ENCODE data around the gene SLCO3A1.

SLCO3A1 gene

DNA sequence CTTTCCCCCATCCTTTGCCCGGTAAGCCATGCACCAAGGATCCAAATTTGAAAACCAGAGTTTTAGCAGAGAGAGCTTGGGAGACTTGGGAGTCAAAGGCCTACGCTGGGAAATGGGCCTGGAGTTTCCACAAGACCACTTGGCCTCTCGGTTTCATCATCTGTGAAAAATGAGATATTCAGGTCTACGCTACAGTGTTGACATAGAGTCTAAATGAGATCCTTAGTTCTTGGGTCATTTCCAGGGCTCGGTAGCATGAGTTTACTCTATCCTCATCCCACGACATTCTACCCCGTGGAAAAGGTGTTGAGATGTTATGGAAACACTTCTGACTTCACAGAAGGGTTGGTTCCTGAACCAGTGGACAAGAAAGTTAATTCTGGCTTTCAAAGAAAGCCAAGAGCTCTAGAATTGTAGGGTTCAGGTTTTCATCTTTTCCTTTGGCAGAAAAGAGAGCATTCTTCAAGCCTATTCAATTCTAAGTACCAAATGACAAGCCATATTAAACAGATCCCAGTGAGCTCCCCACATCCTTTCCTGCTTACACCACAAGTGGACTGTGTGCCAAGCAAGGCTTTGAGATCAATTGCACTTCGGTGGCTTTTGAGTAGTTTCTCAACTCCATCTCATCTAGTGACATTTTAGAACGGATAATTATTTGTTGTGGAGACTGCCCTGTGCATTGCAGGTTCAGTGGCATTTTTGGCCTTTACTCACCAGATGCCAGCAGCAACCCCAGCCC is 219.7 kb downstream of the SLCO3A1 start:
- Histone ChIP-seq H3K9me3 (ENCODE audit: control insufficient read depth in 1 of 2, low read length in 2 of 2) (no peaks in the 10 kb centered on the region), H3K4me3 (ENCODE audit: low read depth in 1 of 2, low read length in 2 of 2) (no peak overlapping the region), H3K4me1 (ENCODE audit: control insufficient read depth in 1 of 2, insufficient read depth in 2 of 2, low read length in 2 of 2) (peaks cover 0 to 12% of the 10 kb centered on the region in 2 donors), H3K9ac (ENCODE audit: low read depth in 1 of 2, low read length in 2 of 2) (no peak overlapping the region), H3K36me3 (ENCODE audit: control insufficient read depth in 1 of 2, insufficient read depth in 2 of 2, low read length in 2 of 2) (no peaks in the 10 kb centered on the region), H3K27me3 (ENCODE audit: control insufficient read depth in 1 of 2, insufficient read depth in 2 of 2, low read length in 2 of 2) (no peaks in the 10 kb centered on the region), H3K27ac (ENCODE audit: low read depth, low read length) (no peak overlapping the region)

- peaks cover 0 to 12% of the 10 kb centered on the region in 2 donors for H3K4me1 ChIP-seq (ENCODE audit: control insufficient read depth in 1 of 2, insufficient read depth in 2 of 2, low read length in 2 of 2)
Observed at GRCh38 chr15:92074101-92074500, 220.6 kb downstream of the SLCO3A1 start.

DNA sequence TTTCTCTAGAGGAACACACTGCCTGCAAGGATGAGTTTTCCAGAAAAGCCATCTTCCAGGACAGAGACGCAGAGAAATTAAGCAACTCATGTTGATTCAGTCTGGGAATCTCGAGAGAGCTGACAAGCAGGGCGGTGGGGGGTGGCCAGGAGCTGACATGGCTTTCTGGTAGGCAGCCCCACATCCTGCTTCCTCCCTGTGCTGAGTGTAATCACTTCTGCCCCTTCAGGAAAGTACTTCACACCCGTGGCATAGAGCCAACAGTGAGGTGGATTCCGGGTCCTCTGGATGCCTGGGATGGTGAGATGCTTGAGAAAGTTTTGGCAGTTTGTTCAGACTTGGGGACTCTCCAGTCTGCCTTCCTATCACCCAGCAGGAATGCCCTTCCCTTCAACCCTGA is 221.1 kb downstream of the SLCO3A1 start:
- no peaks in the 10 kb centered on the region for H3K27me3 ChIP-seq (ENCODE audit: control insufficient read depth in 1 of 2, insufficient read depth in 2 of 2, low read length in 2 of 2)
- no peak overlapping the region for H3K4me3 ChIP-seq (ENCODE audit: low read depth in 1 of 2, low read length in 2 of 2)
- H3K9ac ChIP-seq (ENCODE audit: low read depth in 1 of 2, low read length in 2 of 2): no peak overlapping the region
- peaks cover 0 to 12% of the 10 kb centered on the region in 2 donors for H3K4me1 ChIP-seq (ENCODE audit: control insufficient read depth in 1 of 2, insufficient read depth in 2 of 2, low read length in 2 of 2)
- no peak overlapping the region for H3K27ac ChIP-seq (ENCODE audit: low read depth, low read length)
- no peaks in the 10 kb centered on the region for H3K36me3 ChIP-seq (ENCODE audit: control insufficient read depth in 1 of 2, insufficient read depth in 2 of 2, low read length in 2 of 2)
- H3K9me3 ChIP-seq (ENCODE audit: control insufficient read depth in 1 of 2, low read length in 2 of 2): no peaks in the 10 kb centered on the region

More at GRCh38 chr15:92074101-92074500, 220.6 kb downstream of the SLCO3A1 start:
- H3K27me3 ChIP-seq (ENCODE audit: control insufficient read depth in 1 of 2, insufficient read depth in 2 of 2, low read length in 2 of 2): no peaks in the 10 kb centered on the region
- no peaks in the 10 kb centered on the region for H3K36me3 ChIP-seq (ENCODE audit: control insufficient read depth in 1 of 2, insufficient read depth in 2 of 2, low read length in 2 of 2)
- no peak overlapping the region for H3K9ac ChIP-seq (ENCODE audit: low read depth in 1 of 2, low read length in 2 of 2)
- H3K27ac ChIP-seq (ENCODE audit: low read depth, low read length): no peak overlapping the region
- no peak overlapping the region for H3K4me3 ChIP-seq (ENCODE audit: low read depth in 1 of 2, low read length in 2 of 2)
- no peaks in the 10 kb centered on the region for H3K9me3 ChIP-seq (ENCODE audit: control insufficient read depth in 1 of 2, low read length in 2 of 2)

- Histone ChIP-seq H3K27me3 (ENCODE audit: control insufficient read depth in 1 of 2, insufficient read depth in 2 of 2, low read length in 2 of 2) (no peaks in the 10 kb centered on the region), H3K9ac (ENCODE audit: low read depth in 1 of 2, low read length in 2 of 2) (no peak overlapping the region), H3K4me3 (ENCODE audit: low read depth in 1 of 2, low read length in 2 of 2) (no peak overlapping the region), H3K9me3 (ENCODE audit: control insufficient read depth in 1 of 2, low read length in 2 of 2) (no peaks in the 10 kb centered on the region), H3K4me1 (ENCODE audit: control insufficient read depth in 1 of 2, insufficient read depth in 2 of 2, low read length in 2 of 2) (peaks cover 0 to 11% of the 10 kb centered on the region in 2 donors), H3K27ac (ENCODE audit: low read depth, low read length) (no peak overlapping the region), H3K36me3 (ENCODE audit: control insufficient read depth in 1 of 2, insufficient read depth in 2 of 2, low read length in 2 of 2) (no peaks in the 10 kb centered on the region)
Observed at GRCh38 chr15:92075764-92076163, 222.3 kb downstream of the SLCO3A1 start.

DNA sequence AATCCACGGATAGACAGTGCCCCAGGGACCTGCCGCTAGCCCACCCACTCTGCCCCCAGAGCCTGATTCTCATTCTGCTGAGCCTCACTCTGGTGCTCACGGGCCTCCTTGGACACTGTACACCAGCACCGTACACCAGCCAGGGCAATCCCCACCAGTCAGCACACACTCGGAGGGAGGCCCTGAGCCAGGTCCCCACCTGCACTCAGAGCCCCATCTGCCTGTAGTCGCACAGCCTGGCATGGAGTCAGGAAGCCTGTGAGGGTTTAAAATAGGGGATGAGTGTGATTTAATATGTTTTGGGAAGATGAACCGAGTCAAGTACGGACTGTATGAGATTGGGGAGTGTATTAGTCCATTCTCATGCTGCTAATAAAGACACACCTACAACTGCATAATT is 223.0 kb downstream of the SLCO3A1 start:
- peaks cover 0 to 8% of the 10 kb centered on the region in 2 donors for H3K4me1 ChIP-seq (ENCODE audit: control insufficient read depth in 1 of 2, insufficient read depth in 2 of 2, low read length in 2 of 2)
- no peak overlapping the region for H3K9ac ChIP-seq (ENCODE audit: low read depth in 1 of 2, low read length in 2 of 2)
- H3K27me3 ChIP-seq (ENCODE audit: control insufficient read depth in 1 of 2, insufficient read depth in 2 of 2, low read length in 2 of 2): no peaks in the 10 kb centered on the region
- no peaks in the 10 kb centered on the region for H3K36me3 ChIP-seq (ENCODE audit: control insufficient read depth in 1 of 2, insufficient read depth in 2 of 2, low read length in 2 of 2)
- H3K4me3 ChIP-seq (ENCODE audit: low read depth in 1 of 2, low read length in 2 of 2): no peak overlapping the region
- no peak overlapping the region for H3K27ac ChIP-seq (ENCODE audit: low read depth, low read length)
- no peaks in the 10 kb centered on the region for H3K9me3 ChIP-seq (ENCODE audit: control insufficient read depth in 1 of 2, low read length in 2 of 2)

GRCh38 chr15:92077353-92078085 is 224.0 kb downstream of the SLCO3A1 start:
- Histone ChIP-seq H3K4me1 (ENCODE audit: control insufficient read depth in 1 of 2, insufficient read depth in 2 of 2, low read length in 2 of 2) (peaks cover 0 to 8% of the 10 kb centered on the region in 2 donors), H3K4me3 (ENCODE audit: low read depth in 1 of 2, low read length in 2 of 2) (no peak overlapping the region), H3K36me3 (ENCODE audit: control insufficient read depth in 1 of 2, insufficient read depth in 2 of 2, low read length in 2 of 2) (no peaks in the 10 kb centered on the region), H3K27me3 (ENCODE audit: control insufficient read depth in 1 of 2, insufficient read depth in 2 of 2, low read length in 2 of 2) (no peaks in the 10 kb centered on the region), H3K9me3 (ENCODE audit: control insufficient read depth in 1 of 2, low read length in 2 of 2) (no peaks in the 10 kb centered on the region), H3K27ac (ENCODE audit: low read depth, low read length) (no peak overlapping the region), H3K9ac (ENCODE audit: low read depth in 1 of 2, low read length in 2 of 2) (no peak overlapping the region)

DNA sequence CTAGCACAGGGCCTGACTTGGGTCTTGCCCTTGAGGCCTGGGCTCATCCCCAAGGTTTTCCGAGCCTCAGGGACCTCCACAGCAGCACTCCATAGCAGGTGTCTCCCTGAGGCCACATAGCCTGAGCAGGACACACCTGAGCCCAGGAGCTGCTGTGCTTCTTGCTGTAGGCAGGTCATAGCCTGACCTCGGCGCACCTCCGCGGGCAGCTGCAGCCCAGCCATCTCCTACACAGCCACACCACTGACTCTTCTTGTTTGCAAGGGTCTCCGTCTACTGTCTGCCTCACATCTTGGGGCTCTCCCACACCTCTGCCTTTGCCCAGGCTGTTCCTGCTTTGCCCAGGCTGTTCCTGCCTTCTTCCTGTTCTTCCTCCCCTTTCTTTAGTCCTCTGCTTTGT is 224.8 kb downstream of the SLCO3A1 start:
- H3K9me3 ChIP-seq (ENCODE audit: control insufficient read depth in 1 of 2, low read length in 2 of 2): no peaks in the 10 kb centered on the region
- peaks cover 0 to 8% of the 10 kb centered on the region in 2 donors for H3K4me1 ChIP-seq (ENCODE audit: control insufficient read depth in 1 of 2, insufficient read depth in 2 of 2, low read length in 2 of 2)
- H3K4me3 ChIP-seq (ENCODE audit: low read depth in 1 of 2, low read length in 2 of 2): no peak overlapping the region
- peaks cover 0 to 2% of the 10 kb centered on the region in 2 donors for H3K27me3 ChIP-seq (ENCODE audit: control insufficient read depth in 1 of 2, insufficient read depth in 2 of 2, low read length in 2 of 2)
- H3K36me3 ChIP-seq (ENCODE audit: control insufficient read depth in 1 of 2, insufficient read depth in 2 of 2, low read length in 2 of 2): no peaks in the 10 kb centered on the region
- H3K27ac ChIP-seq (ENCODE audit: low read depth, low read length): no peak overlapping the region
- H3K9ac ChIP-seq (ENCODE audit: low read depth in 1 of 2, low read length in 2 of 2): no peak overlapping the region

GRCh38 chr15:92079047-92079446 is 225.5 kb downstream of the SLCO3A1 start:
- Histone ChIP-seq H3K4me1 (ENCODE audit: control insufficient read depth in 1 of 2, insufficient read depth in 2 of 2, low read length in 2 of 2) (peaks cover 0 to 8% of the 10 kb centered on the region in 2 donors), H3K9ac (ENCODE audit: low read depth in 1 of 2, low read length in 2 of 2) (no peak overlapping the region), H3K36me3 (ENCODE audit: control insufficient read depth in 1 of 2, insufficient read depth in 2 of 2, low read length in 2 of 2) (no peaks in the 10 kb centered on the region), H3K9me3 (ENCODE audit: control insufficient read depth in 1 of 2, low read length in 2 of 2) (no peaks in the 10 kb centered on the region), H3K27ac (ENCODE audit: low read depth, low read length) (no peak overlapping the region), H3K4me3 (ENCODE audit: low read depth in 1 of 2, low read length in 2 of 2) (no peak overlapping the region), H3K27me3 (ENCODE audit: control insufficient read depth in 1 of 2, insufficient read depth in 2 of 2, low read length in 2 of 2) (peaks cover 0 to 2% of the 10 kb centered on the region in 2 donors)

- H3K4me1 ChIP-seq (ENCODE audit: control insufficient read depth in 1 of 2, insufficient read depth in 2 of 2, low read length in 2 of 2): peaks cover 0 to 3% of the 10 kb centered on the region in 2 donors
- H3K27me3 ChIP-seq (ENCODE audit: control insufficient read depth in 1 of 2, insufficient read depth in 2 of 2, low read length in 2 of 2): peaks cover 0 to 2% of the 10 kb centered on the region in 2 donors
- H3K4me3 ChIP-seq (ENCODE audit: low read depth in 1 of 2, low read length in 2 of 2): no peak overlapping the region
- H3K9me3 ChIP-seq (ENCODE audit: control insufficient read depth in 1 of 2, low read length in 2 of 2): no peaks in the 10 kb centered on the region
- H3K36me3 ChIP-seq (ENCODE audit: control insufficient read depth in 1 of 2, insufficient read depth in 2 of 2, low read length in 2 of 2): no peaks in the 10 kb centered on the region
- H3K9ac ChIP-seq (ENCODE audit: low read depth in 1 of 2, low read length in 2 of 2): no peak overlapping the region
- no peak overlapping the region for H3K27ac ChIP-seq (ENCODE audit: low read depth, low read length)
Observed at GRCh38 chr15:92079647-92080255, 226.2 kb downstream of the SLCO3A1 start.
